Stimulated activated CD4-positive, alpha-beta T cell treated with anti-CD3 and anti-CD28 coated beads, Interleukin-1b, Interleukin-23, amount 100 ng/mL, for 4 hours (primary cell): ENCODE results near the gene KLK7.
"Not testable (repeated sequence)": the region's sequence is repeated elsewhere in the genome, so short reads cannot be mapped to it uniquely, and the experiment has no call there.

Experiments
- DNase-seq, 2 donors: peaks; one replicate each; pipeline ENCODE4 v3.0.0-alpha.2; 2020; ENCODE audit warnings: low read depth in 2 of 2

KLK7 gene

DNA sequence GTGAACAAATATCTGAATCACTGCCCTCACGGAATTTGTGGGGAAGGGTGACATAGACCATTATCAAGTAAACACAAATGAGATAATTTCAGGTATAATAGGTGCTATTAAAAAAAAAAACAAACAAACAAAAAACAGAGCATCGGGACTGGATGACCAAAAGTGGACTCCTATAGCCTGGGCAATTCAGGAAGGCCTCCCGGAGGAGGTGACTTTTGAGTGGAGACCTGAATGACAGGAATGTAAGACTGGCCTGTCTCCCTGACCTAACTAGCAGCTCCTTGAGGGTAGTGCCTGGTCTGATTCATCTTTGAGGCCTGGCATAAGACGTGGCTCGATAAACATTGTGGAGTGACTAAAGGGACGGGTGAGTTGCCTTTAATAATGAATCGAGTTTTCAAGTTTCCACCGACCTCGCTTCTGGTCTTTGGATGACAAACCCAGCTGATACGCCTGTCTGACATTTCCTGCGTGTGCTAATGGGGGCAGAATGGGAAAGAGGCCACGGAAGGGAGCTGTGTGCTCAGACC, 29.0 kb upstream of the KLK7 start:
- DNase-seq: no peak

GRCh38 chr19:51010066-51010795, 26.5 kb upstream of the KLK7 start:
- DNase-seq: no peak

DNA sequence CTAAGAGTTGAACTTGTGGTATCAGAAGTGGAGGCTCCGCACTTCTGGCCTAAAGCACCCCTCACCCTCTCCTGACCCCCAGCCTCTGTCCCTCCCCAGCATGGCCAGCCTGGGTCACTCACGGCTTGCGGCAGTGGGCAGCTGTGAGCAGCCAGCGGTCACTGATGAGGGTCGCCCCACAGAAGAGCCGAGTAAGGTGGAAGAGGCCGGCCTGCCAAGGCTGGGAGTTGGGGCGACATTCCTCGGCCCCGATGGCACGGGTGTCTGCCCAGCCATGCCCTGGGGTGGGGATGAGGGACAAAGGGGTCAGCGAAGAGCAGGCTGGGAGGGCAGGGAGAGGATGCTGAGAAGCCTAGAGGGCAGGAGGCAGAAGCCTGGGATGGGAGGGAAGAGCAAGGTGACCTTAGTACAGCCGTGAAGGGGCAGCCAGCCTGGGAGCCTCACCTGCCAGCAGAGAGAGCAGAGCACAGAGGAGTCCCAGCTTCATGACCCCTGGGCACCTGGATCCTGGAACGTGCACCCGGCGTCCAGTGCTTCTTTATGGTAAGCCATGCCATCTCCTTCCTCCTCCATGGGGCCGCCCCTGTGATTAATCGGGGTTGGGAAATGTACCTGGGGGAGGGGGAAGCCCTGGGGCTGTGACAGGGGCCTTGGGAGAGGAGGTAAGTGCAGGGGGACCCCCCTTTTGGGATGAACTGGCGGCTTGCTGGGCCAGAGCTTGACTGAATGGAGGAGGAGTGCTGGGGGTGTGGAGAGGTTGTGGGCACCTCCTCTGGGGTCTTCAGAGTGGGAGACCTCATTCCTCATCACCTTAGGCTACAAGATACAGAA, 25.6 kb upstream of the KLK7 start:
- no peak for DNase-seq

DNA sequence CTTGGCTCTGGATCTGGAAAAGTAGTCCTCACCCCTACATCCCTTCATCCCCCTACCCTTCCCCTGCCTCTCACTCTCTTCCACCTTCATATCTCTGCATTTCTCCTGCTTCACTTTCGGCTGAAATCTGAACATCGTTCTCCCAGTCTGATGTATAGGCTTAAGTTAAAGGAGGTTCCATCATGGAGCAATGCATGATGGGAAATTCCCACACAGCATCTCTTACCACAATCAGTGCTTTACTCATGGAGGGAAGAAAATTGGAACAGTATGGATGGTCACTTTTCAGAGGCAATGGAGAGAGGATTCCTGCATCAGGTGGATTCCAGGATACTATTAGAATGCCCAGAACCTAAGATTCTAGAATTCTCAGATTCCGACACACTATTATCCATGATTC, 23.8 kb upstream of the KLK7 start:
- DNase-seq: no peak

GRCh38 chr19:51006406-51006805, 22.7 kb upstream of the KLK7 start:
- no peak for DNase-seq

DNA sequence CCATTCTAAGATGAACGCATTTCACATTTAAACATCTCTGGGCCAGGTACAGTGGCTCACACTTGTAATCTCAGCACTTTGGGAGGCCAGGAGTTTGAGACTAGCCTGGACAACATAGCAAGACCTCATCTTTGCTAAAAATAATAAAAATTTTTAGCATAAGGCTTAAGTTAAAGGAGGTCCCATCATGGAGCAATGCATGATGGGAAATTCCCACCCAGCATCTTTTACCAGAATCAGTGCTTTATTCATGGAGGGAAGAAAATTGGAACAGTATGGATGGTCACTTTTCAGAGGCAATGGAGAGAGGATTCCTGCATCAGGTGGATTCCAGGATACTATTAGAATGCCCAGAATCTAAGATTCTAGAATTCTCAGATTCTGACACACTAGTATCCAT, 21.5 kb upstream of the KLK7 start:
- no peak for DNase-seq

DNA sequence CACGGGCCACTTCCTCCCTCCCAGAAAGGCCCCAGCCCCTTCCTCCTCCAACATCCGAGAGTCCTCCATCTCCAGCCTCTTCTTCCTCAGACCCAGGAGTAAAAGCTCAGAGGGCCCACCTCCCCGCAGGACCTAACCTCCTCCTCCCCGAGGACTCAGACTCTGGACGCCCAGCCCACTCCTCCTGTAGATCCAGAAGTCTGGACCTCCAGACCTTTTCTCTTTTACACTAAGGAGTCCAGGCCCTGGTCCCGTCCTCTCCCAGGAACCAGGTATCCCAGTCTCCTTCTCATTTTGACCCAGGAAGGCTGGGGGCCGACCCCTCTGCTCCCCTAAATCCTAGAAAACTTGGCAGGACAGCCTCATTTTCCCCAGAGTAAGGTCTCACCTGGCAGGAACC, 19.6 kb upstream of the KLK7 start:
- DNase-seq: no peak

DNA sequence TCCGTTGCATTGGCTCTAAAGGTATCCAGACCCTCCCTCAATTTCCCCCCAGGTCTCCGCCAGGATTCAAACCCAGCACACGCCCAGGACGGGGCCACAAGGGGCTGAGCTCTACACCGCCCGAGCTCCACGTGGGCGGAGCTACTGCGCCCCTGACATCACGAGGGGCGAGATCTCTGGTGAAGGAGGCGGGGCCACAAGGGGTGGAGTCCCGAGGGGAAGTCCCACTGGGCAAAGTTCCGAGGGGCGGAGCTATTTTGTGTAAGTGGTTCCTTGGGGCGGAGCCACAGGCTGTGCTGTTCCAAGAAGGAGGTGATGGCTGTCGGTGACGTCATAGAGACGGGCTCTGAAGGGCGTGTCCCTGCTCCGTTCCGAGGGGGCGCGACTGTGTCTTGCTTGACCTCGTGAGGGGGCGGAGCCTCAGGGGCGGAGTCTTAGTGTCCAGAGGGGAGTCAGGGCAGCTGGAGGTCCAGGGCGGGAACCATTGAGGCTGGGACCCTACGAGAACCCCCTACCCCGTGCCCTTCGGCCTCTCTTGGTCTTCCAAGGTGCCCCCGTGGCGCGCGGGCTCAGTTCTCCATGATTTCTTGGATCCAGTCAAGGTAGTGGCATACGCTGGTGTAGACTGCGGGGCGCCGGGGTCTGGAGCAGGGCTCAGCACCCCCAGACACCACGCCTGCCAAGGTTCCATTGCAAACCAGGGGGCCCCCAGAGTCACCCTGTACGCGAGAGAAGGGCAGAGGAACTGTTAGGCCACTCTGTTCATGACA, 19.0 kb upstream of the KLK7 start:
- DNase-seq: no peak

DNA sequence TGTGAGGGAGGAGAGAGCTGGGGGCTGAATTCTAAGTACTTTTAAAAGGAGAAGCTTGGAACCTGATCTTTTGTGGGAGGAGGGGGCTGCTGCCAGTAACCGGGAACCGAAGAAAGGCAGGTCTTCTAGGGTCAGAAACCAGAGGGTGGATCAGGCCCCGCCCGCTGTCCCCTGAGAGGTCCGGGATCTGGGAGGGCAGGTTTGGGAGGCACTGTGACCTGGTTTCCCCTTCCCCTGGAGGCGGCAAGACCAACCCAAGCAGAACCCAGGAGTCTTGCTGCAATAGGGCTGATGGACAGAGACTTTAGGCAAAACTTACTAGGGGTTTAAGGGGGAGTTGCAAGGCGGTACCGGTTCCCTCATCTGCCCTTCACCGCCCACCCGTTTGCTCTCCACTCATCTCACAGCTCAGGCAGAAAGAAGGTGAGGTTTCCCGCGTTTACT, 18.4 kb upstream of the KLK7 start:
- no peak for DNase-seq

DNA sequence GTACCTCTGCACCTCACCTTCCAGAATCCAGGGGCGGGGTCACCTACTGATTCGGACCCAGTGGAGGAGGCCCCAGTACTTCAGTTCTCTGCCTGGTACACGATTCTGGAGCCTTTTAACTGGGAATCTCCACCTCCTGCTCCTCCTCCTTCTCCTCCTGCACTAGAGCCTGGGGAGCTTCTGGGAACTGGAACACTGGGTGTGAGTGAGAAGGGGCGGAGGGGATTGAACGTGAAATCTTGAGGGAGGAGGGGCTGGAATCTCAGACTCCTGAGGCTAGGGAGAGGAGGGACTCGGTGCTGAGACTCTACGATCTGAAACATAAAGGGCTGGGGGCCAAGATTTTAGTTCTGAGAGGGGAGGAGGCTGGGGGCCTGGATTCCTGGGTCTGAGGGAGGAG, 17.8 kb upstream of the KLK7 start, which contains the start of gene KLK8:
TSS of gene KLK8 (minus strand) at position 90 of the 400 bp plus-strand sequence. CDS start 437 bp downstream, outside the sequence.
- no peak for DNase-seq

- no peak for DNase-seq
Observed at GRCh38 chr19:51000981-51001380, 17.3 kb upstream of the KLK7 start.

- DNase-seq: no peak
Observed at GRCh38 chr19:51000426-51000825, 16.7 kb upstream of the KLK7 start.

DNA sequence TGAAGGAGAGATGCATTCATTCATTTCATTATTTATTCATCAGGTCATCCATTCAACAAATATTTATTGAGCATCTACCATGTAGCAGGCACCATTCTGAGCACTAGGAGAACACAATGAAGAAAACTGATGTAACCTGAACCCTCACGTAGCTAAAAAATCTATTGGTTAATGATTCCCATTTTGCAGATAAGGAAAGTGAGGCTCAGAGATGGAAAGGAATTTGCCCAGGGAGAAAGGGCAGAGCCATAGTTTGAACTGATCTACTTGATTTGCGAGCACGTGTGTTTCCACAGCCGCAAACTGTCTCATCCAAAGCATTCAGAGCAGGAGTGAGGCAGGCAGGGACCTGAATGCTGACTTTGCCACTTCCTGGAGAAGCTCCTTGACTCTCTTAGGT, 15.0 kb upstream of the KLK7 start:
- no peak for DNase-seq

- DNase-seq: no peak
Observed at GRCh38 chr19:50998061-50998460, 14.3 kb upstream of the KLK7 start.

GRCh38 chr19:50994129-50994528, 10.4 kb upstream of the KLK7 start:
- DNase-seq: no peak

DNA sequence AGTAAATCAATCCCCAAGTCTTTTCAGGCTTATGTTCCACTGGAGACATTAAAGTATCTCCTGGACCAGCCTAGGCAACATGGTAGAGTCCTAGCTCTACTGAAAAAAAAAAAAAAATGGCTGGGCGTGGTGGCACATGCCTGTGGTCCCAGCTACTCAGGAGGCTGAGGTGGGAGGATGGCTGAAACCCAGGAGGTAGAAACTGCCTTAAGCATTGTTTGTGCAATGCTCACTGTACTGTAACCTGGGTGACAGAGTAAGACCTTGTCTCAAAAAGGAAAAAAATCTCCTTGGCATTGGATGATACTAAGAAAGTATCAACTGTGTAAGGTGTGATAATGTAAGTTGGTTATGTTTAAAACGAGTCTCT, 8.9 kb upstream of the KLK7 start:
- DNase-seq: no peak

- not testable (repeated sequence) for DNase-seq
Observed at GRCh38 chr19:50984416-50984815, 699 bp upstream of the KLK7 start.

GRCh38 chr19:50982186-50982585, 1.5 kb downstream of the KLK7 start:
- no peak for DNase-seq

DNA sequence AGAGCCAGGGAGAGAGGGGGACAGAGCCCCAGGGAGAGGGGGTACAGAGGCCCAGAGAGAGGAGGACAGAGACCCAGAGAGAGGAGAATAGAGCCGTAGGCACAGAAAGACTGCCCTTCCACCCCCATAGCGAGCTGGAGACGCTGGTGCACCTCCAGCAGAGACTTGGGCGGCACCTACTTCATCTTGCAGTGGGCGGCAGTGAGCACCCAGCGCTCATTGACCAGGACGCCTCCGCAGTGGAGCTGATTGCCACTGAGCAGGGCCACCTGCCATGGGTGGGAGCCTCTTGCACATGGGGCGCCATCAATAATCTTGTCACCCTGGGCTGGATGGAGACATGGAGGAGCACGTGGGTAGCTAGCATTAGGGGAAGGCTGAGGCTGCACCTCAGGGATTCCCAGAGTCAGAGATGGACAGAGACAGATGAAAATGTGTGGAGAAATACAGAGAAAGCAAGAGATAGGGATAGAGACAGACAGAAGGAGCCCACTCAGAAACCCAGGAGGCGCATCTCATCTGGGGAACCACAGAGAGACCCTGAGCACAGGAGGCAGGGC, 2.0 kb downstream of the KLK7 start:
- DNase-seq: no peak

- no peak for DNase-seq
Observed at GRCh38 chr19:50980208-50980607, 3.5 kb downstream of the KLK7 start.

- DNase-seq: no peak
Observed at GRCh38 chr19:50979758-50980157, 4.0 kb downstream of the KLK7 start.
